OCI-LY1 (cell line): ENCODE results near the gene ATXN7.

Experiments
- H2AFZ ChIP-seq: fragments of 200-600 bp; sonication (generic), shearing (Covaris generic); 2 replicates; pipeline ENCODE4 v1.6.0; 2014; ENCODE audit warnings: antibody characterized with exemption, mild to moderate bottlenecking, low read length
- H3F3A ChIP-seq: fragments of 200-600 bp; sonication (generic), shearing (Covaris generic); 2 replicates; pipeline ENCODE4 v1.6.0; 2014; ENCODE audit warnings: mild to moderate bottlenecking, antibody characterized with exemption, low read length, moderate library complexity; ENCODE audit not compliant: insufficient read depth
- H3K27ac ChIP-seq: fragments of 200-600 bp; sonication (generic); 2 replicates; pipeline ENCODE4 v1.5.1; 2014; ENCODE audit warnings: low read length, mixed run types, mild to moderate bottlenecking, low read depth; ENCODE audit not compliant: poor library complexity, severe bottlenecking
- H3K27me3 ChIP-seq: fragments of 200-600 bp; sonication (generic); 2 replicates; pipeline ENCODE4 v1.6.0; 2014; ENCODE audit warnings: antibody characterized with exemption, mild to moderate bottlenecking, low read length, moderate library complexity; ENCODE audit not compliant: insufficient read depth
- H3K36me3 ChIP-seq: fragments of 200-600 bp; sonication (generic); 2 replicates; pipeline ENCODE4 v1.6.1; 2014; ENCODE audit warnings: mild to moderate bottlenecking, antibody characterized with exemption, low read length, moderate library complexity, mixed read lengths; ENCODE audit not compliant: insufficient read depth
- H3K4me1 ChIP-seq: fragments of 200-600 bp; sonication (generic); 2 replicates; pipeline ENCODE4 v1.5.1; 2014; ENCODE audit warnings: mild to moderate bottlenecking, low read length, moderate library complexity; ENCODE audit not compliant: insufficient read depth, severe bottlenecking
- H3K4me2 ChIP-seq: fragments of 200-600 bp; sonication (generic), shearing (Covaris generic); 2 replicates; pipeline ENCODE4 v1.6.1; 2014; ENCODE audit warnings: low read length
- H3K4me3 ChIP-seq: fragments of 200-600 bp; sonication (generic); 2 replicates; pipeline ENCODE4 v1.5.1; 2014; ENCODE audit warnings: low read length, low read depth, mild to moderate bottlenecking, mixed read lengths; ENCODE audit not compliant: poor library complexity, severe bottlenecking
- H3K79me2 ChIP-seq: fragments of 200-600 bp; shearing (Covaris generic); 2 replicates; pipeline ENCODE4 v1.6.1; 2016; ENCODE audit warnings: mixed run types, low read length, mixed read lengths; ENCODE audit not compliant: insufficient read depth
- H3K9ac ChIP-seq: fragments of 200-600 bp; sonication (generic), shearing (Covaris generic); 2 replicates; pipeline ENCODE4 v1.6.1; 2014; ENCODE audit warnings: mild to moderate bottlenecking, low read length, mixed read lengths
- H3K9me2 ChIP-seq: fragments of 200-600 bp; sonication (generic), shearing (Covaris generic); 2 replicates; pipeline ENCODE4 v1.6.1; 2014; ENCODE audit warnings: low read depth, mild to moderate bottlenecking, low read length, mixed read lengths
- H3K9me3 ChIP-seq: fragments of 200-600 bp; shearing (Covaris generic); 2 replicates; pipeline ENCODE4 v1.6.1; 2014; ENCODE audit warnings: low read length, mixed read lengths
- H4K20me1 ChIP-seq: fragments of 200-600 bp; sonication (generic), shearing (Covaris generic); 2 replicates; pipeline ENCODE4 v1.6.0; 2016; ENCODE audit warnings: mild to moderate bottlenecking, low read length; ENCODE audit not compliant: insufficient read depth
- CTCF ChIP-seq: fragments of 200-600 bp; sonication (generic), shearing (Covaris generic); IDR thresholded peaks from 2 replicates; pipeline ENCODE4 v1.5.1; 2017; ENCODE audit warnings: mild to moderate bottlenecking, antibody characterized with exemption, low read length, moderate library complexity, mixed read lengths
- EZH2 ChIP-seq: fragments of 200-600 bp; sonication (generic), shearing (Covaris generic); IDR thresholded peaks from 2 replicates; pipeline ENCODE4 v1.8.0; 2017; ENCODE audit warnings: borderline replicate concordance, mixed run types, mild to moderate bottlenecking, antibody characterized with exemption, low read length, moderate library complexity, mixed read lengths

Gene ATXN7

DNA sequence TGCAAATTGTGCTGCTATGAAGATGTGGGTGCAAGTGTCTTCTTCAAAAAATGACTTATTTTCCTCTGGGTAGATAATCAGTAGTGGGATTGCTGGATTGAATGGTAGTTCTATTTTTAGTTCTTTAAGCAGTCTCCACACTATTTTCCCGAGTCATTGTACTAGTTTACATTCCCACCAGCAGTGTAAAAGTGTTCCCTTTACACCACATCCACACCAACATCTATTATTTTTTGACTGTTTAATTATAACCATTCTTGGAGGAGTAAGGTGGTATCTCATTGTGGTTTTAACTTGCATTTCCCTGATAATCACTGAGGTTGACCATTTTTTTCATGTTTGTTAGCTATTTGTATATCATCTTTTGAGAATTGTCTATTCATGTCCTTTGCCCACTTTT is 179.3 kb downstream of the ATXN7 start:
- H3K27me3 ChIP-seq: no peaks in the 10 kb centered on the region; the same call in 1 of the 2 replicates
- TF ChIP-seq EZH2: no peak
- no peak for TF ChIP-seq CTCF
- H3K4me2 ChIP-seq: no peak overlapping the region
- no peak overlapping the region for H3K27ac ChIP-seq
- no peaks in the 10 kb centered on the region for H3K36me3 ChIP-seq
- no peaks in the 10 kb centered on the region for H4K20me1 ChIP-seq
- H3K9me3 ChIP-seq: no peaks in the 10 kb centered on the region
- no peak overlapping the region for H3K9ac ChIP-seq
- no peaks in the 10 kb centered on the region for H3F3A ChIP-seq
- H2AFZ ChIP-seq: no peak overlapping the region
- no peaks in the 10 kb centered on the region for H3K79me2 ChIP-seq
- H3K4me3 ChIP-seq: no peak overlapping the region
- no peaks in the 10 kb centered on the region for H3K9me2 ChIP-seq
- H3K4me1 ChIP-seq: no peaks in the 10 kb centered on the region

DNA sequence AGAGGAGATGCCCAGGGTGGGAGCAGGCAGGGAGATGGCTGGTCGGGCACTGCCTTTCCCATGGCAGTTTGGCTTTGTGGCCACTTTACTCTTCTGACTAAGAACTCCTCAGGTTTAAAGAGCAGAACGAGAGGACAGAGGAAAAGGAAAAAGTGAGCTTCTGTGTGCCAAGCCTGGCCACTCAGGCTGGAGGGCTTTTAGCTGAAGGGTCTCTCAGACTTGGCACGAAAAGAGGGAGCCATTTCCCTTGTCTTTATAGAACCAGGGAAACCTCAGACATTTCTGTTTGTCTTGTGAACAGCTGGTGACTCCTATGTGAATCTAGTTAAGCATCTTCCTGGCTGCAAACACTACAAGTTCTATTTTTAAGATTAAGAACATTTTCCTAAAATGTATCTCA is 182.9 kb downstream of the ATXN7 start:
- Histone ChIP-seq H3K27me3 (peaks cover 4% of the 10 kb centered on the region; the same call in 1 of the 2 replicates), H3K27ac (no peak overlapping the region), H3K4me1 (no peaks in the 10 kb centered on the region), H4K20me1 (no peaks in the 10 kb centered on the region), H3K79me2 (no peaks in the 10 kb centered on the region), H3F3A (no peaks in the 10 kb centered on the region), H3K36me3 (no peaks in the 10 kb centered on the region), H3K4me2 (no peak overlapping the region), H3K9me2 (no peaks in the 10 kb centered on the region), H3K9ac (no peak overlapping the region), H2AFZ (no peak overlapping the region), H3K9me3 (no peaks in the 10 kb centered on the region), H3K4me3 (no peak overlapping the region)
- TF ChIP-seq CTCF (no peak), EZH2 (no peak)

DNA sequence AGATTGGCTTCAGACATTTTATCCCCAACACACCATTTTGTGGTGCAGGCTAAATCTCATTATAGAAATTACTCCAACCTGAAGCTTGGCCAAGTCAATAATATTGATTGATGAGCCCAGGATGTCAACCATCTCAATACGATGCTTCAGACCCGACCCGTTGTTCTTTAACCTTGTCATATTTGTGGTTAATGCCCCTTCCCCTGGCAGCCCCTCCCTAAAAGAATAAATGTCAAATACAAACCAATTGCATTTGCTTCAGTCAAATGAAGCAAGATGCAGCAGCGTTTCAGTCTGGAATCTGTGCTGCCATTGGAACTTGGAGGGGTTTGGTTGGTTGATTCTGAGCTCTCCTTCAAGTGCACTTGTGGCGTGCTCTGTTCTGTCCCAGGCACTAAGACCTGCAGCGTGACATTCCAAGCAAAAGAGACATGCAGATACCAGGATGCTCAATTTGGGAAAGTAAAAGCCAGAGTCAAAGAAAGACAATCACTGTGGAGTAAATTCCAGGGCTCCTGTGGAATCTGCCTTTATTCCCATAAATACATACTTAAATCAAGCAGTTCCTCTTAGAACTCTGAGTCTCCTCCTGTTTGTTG is 183.4 kb downstream of the ATXN7 start:
- no peaks in the 10 kb centered on the region for H3K4me1 ChIP-seq
- H3K4me2 ChIP-seq: no peak overlapping the region
- peaks cover 4% of the 10 kb centered on the region; the same call in 1 of the 2 replicates for H3K27me3 ChIP-seq

More for the DNA sequence above, 183.4 kb downstream of the ATXN7 start:
- Histone ChIP-seq H4K20me1 (no peaks in the 10 kb centered on the region), H3K27ac (no peak overlapping the region), H3K9me2 (no peaks in the 10 kb centered on the region), H3K79me2 (no peaks in the 10 kb centered on the region), H3K36me3 (no peaks in the 10 kb centered on the region), H2AFZ (no peak overlapping the region), H3K9me3 (no peaks in the 10 kb centered on the region), H3K4me3 (no peak overlapping the region), H3K9ac (no peak overlapping the region), H3F3A (no peaks in the 10 kb centered on the region)
- TF ChIP-seq CTCF: no peak
- TF ChIP-seq EZH2: no peak
